ENCODE results near the gene TFDP2.

DNA sequence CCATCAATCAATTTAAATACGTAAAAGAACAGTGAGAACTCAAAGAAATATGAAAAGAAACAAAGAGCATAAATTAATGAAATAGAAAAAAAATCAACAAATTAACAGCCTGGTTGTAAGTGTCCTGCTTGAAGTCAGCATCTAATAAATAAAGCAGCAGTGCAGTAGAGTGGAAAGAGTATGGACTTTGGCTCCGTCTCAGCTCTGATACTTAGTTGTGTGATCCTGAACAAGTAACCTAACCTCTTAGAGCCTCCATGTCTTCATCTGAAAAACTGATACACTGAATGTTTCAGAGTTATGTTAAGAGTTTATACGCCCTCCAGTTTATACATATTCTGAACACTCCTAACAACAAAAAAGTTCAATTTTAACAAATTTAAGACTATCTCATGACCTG is 44.6 kb downstream of the TFDP2 start:
- TF ChIP-seq, protein P1, sequence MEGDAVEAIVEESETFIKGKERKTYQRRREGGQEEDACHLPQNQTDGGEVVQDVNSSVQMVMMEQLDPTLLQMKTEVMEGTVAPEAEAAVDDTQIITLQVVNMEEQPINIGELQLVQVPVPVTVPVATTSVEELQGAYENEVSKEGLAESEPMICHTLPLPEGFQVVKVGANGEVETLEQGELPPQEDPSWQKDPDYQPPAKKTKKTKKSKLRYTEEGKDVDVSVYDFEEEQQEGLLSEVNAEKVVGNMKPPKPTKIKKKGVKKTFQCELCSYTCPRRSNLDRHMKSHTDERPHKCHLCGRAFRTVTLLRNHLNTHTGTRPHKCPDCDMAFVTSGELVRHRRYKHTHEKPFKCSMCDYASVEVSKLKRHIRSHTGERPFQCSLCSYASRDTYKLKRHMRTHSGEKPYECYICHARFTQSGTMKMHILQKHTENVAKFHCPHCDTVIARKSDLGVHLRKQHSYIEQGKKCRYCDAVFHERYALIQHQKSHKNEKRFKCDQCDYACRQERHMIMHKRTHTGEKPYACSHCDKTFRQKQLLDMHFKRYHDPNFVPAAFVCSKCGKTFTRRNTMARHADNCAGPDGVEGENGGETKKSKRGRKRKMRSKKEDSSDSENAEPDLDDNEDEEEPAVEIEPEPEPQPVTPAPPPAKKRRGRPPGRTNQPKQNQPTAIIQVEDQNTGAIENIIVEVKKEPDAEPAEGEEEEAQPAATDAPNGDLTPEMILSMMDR (IDR thresholded peaks at IDR 0.05) = no peak
- TF ChIP-seq POLR2A (IDR thresholded peaks at IDR 0.05) = no peak
